BLaER1 treated with 17β-estradiol and CSF1 and Interleukin-3, amounts not matched to agents 10 nM and 100 nM (cell line): Measurements from ENCODE around the gene ATRN.
"Not testable (repeated sequence)": the region's sequence is repeated elsewhere in the genome, so short reads cannot be mapped to it uniquely, and the experiment has no call there.

ENCODE experiments used
- H3K27ac ChIP-seq, 11 experiments: shearing (Covaris generic); formaldehyde crosslinking; 2 replicates each; pipeline ENCODE4 v1.8.1; 2022
- H3K27me3 ChIP-seq, 11 experiments: shearing (Covaris generic); formaldehyde crosslinking; 2 replicates each; pipeline ENCODE4 v1.8.1; 2022
- H3K36me3 ChIP-seq, 11 experiments: shearing (Covaris generic); formaldehyde crosslinking; 2 replicates each; pipeline ENCODE4 v1.8.1; 2022
- H3K4me1 ChIP-seq, 10 experiments: shearing (Covaris generic); formaldehyde crosslinking; 2 replicates each; pipeline ENCODE4 v1.8.1; 2022
- H3K4me2 ChIP-seq, 11 experiments: shearing (Covaris generic); formaldehyde crosslinking; 2 replicates each; pipeline ENCODE4 v1.8.1; 2022
- H3K4me3 ChIP-seq, 10 experiments: shearing (Covaris generic); formaldehyde crosslinking; 2 replicates each; pipeline ENCODE4 v1.8.1; 2022
- H3K9ac ChIP-seq, 11 experiments: shearing (Covaris generic); formaldehyde crosslinking; 2 replicates each; pipeline ENCODE4 v1.8.1; 2022
- H3K9me3 ChIP-seq, 11 experiments: shearing (Covaris generic); formaldehyde crosslinking; replicated peaks in 1 of 11; 2 replicates each; pipeline ENCODE4 v1.8.1; 2022
- H4K20me1 ChIP-seq, 11 experiments: shearing (Covaris generic); formaldehyde crosslinking; 2 replicates each; pipeline ENCODE4 v1.8.1; 2022
- Cebpa-rat ChIP-seq, 11 experiments: shearing (Covaris generic); IDR thresholded peaks; 2 replicates each; pipeline ENCODE4 v1.8.1; 2022

ATRN gene

GRCh38 chr20:3521852-3522740, 51.3 kb downstream of the ATRN start:
- no peak overlapping the region for H3K27ac ChIP-seq
- no peaks in the 10 kb centered on the region for H3K4me1 ChIP-seq
- 0 out of 22 replicates have a peak, but pooled peaks cover 0 to 6% (median 0%) of the 10 kb centered on the region in 11 experiments for H4K20me1 ChIP-seq
- H3K4me3 ChIP-seq, result no peak overlapping the region
- H3K9ac ChIP-seq, result no peak overlapping the region
- H3K36me3 ChIP-seq, result peaks cover 11 to 42% (median 18%) of the 10 kb centered on the region in 11 experiments; a peak in 20 of 22 replicates
- H3K27me3 ChIP-seq, result no peaks in the 10 kb centered on the region
- no peak overlapping the region for H3K4me2 ChIP-seq
- peaks cover 34 to 54% (median 46%) of the 10 kb centered on the region in 11 experiments for H3K9me3 ChIP-seq
- TF ChIP-seq Cebpa-rat (IDR thresholded peaks at IDR 0.05), result no peak

GRCh38 chr20:3524696-3525095, 53.9 kb downstream of the ATRN start:
- not testable (repeated sequence) for H3K9ac ChIP-seq, H3K4me3 ChIP-seq, H3K27me3 ChIP-seq, H3K4me2 ChIP-seq, H3K27ac ChIP-seq, H4K20me1 ChIP-seq, H3K4me1 ChIP-seq
- H3K36me3 ChIP-seq, result peaks cover 11 to 38% (median 18%) of the 10 kb centered on the region in 11 experiments; a peak in 20 of 22 replicates
- peaks cover 34 to 54% (median 46%) of the 10 kb centered on the region in 11 experiments for H3K9me3 ChIP-seq

- no peak overlapping the region for H3K27ac ChIP-seq
Measured at GRCh38 chr20:3532089-3532615, 61.3 kb downstream of the ATRN start.

GRCh38 chr20:3537733-3538132, 66.9 kb downstream of the ATRN start:
- H3K4me3 ChIP-seq, H3K27ac ChIP-seq, H3K9ac ChIP-seq, H3K27me3 ChIP-seq, H3K4me2 ChIP-seq: not testable (repeated sequence)
- Histone ChIP-seq H4K20me1 (peaks cover 0 to 20% (median 0%) of the 10 kb centered on the region in 11 experiments; a peak in 6 of 22 replicates), H3K36me3 (peaks cover 20 to 59% (median 39%) of the 10 kb centered on the region in 11 experiments; a peak in 21 of 22 replicates), H3K9me3 (peaks cover 0 to 13% (median 8%) of the 10 kb centered on the region in 11 experiments; a peak in 12 of 22 replicates), H3K4me1 (peaks cover 0 to 19% (median 0%) of the 10 kb centered on the region in 10 experiments; a peak in 4 of 20 replicates)

More at GRCh38 chr20:3532089-3532615, 61.3 kb downstream of the ATRN start:
- no peak overlapping the region for H3K9ac ChIP-seq
- no peak for TF ChIP-seq Cebpa-rat (IDR thresholded peaks at IDR 0.05)
- no peak overlapping the region for H3K4me3 ChIP-seq
- no peaks in the 10 kb centered on the region for H3K27me3 ChIP-seq
- H3K4me1 ChIP-seq, result peaks cover 0 to 8% (median 0%) of the 10 kb centered on the region in 10 experiments; a peak in 2 of 20 replicates
- H4K20me1 ChIP-seq, result peaks cover 0 to 46% (median 0%) of the 10 kb centered on the region in 11 experiments; a peak in 7 of 22 replicates
- peaks cover 0 to 12% (median 7%) of the 10 kb centered on the region in 11 experiments; a peak in 12 of 22 replicates for H3K9me3 ChIP-seq
- peak overlapping the region in 1 of 11 experiments; percentile 30; a peak in 1 of 22 replicates for H3K4me2 ChIP-seq
- H3K36me3 ChIP-seq, result peaks cover 18 to 21% (median 21%) of the 10 kb centered on the region in 11 experiments; a peak in 21 of 22 replicates

- TF ChIP-seq Cebpa-rat (IDR thresholded peaks at IDR 0.05), result no peak
- peaks cover 0 to 19% (median 0%) of the 10 kb centered on the region in 10 experiments; a peak in 4 of 20 replicates for H3K4me1 ChIP-seq
- H3K27ac ChIP-seq, result no peak overlapping the region; a peak in 1 of 22 replicates
- peaks cover 0 to 13% (median 8%) of the 10 kb centered on the region in 11 experiments; a peak in 12 of 22 replicates for H3K9me3 ChIP-seq
- no peak overlapping the region for H3K9ac ChIP-seq
- peaks cover 23 to 74% (median 48%) of the 10 kb centered on the region in 11 experiments; a peak in 21 of 22 replicates for H3K36me3 ChIP-seq
- H3K4me2 ChIP-seq, result peak overlapping the region in 2 of 11 experiments; percentile 14 to 32; a peak in 2 of 22 replicates
- peaks cover 0 to 3% (median 0%) of the 10 kb centered on the region in 11 experiments; a peak in 2 of 22 replicates for H4K20me1 ChIP-seq
- H3K4me3 ChIP-seq, result no peak overlapping the region
- H3K27me3 ChIP-seq, result no peaks in the 10 kb centered on the region
Measured at GRCh38 chr20:3539311-3540107, 68.7 kb downstream of the ATRN start.

GRCh38 chr20:3541887-3542721, 71.3 kb downstream of the ATRN start:
- no peak overlapping the region for H3K9ac ChIP-seq
- 0 out of 22 replicates have a peak overlapping the region, but pooled peaks of 2 of the 11 experiments have one; percentile 7 to 11 for H3K4me2 ChIP-seq

GRCh38 chr20:3543901-3544507, 73.2 kb downstream of the ATRN start:
- no peak for TF ChIP-seq Cebpa-rat (IDR thresholded peaks at IDR 0.05)

More at GRCh38 chr20:3541887-3542721, 71.3 kb downstream of the ATRN start:
- 0 out of 22 replicates have a peak, but pooled peaks cover 0 to 3% (median 0%) of the 10 kb centered on the region in 11 experiments for H4K20me1 ChIP-seq
- TF ChIP-seq Cebpa-rat (IDR thresholded peaks at IDR 0.05), result no peak
- H3K36me3 ChIP-seq, result peaks cover 15 to 71% (median 43%) of the 10 kb centered on the region in 11 experiments; a peak in 19 of 22 replicates
- H3K27ac ChIP-seq, result no peak overlapping the region
- no peaks in the 10 kb centered on the region for H3K27me3 ChIP-seq
- H3K4me1 ChIP-seq, result peaks cover 0 to 19% (median 0%) of the 10 kb centered on the region in 10 experiments; a peak in 4 of 20 replicates
- no peak overlapping the region for H3K4me3 ChIP-seq
- peaks cover 0 to 2% (median 2%) of the 10 kb centered on the region in 11 experiments; a peak in 12 of 22 replicates for H3K9me3 ChIP-seq

More at GRCh38 chr20:3543901-3544507, 73.2 kb downstream of the ATRN start:
- H3K27me3 ChIP-seq, result no peaks in the 10 kb centered on the region
- H3K4me3 ChIP-seq, result no peak overlapping the region
- H3K9ac ChIP-seq, result no peak overlapping the region
- H3K9me3 ChIP-seq, result no peaks in the 10 kb centered on the region
- no peak overlapping the region for H3K27ac ChIP-seq
- no peak overlapping the region for H3K4me2 ChIP-seq
- H3K36me3 ChIP-seq, result peaks cover 26 to 78% (median 53%) of the 10 kb centered on the region in 11 experiments; a peak in 20 of 22 replicates
- 0 out of 22 replicates have a peak, but pooled peaks cover 0 to 3% (median 0%) of the 10 kb centered on the region in 11 experiments for H4K20me1 ChIP-seq
- H3K4me1 ChIP-seq, result peaks cover 0 to 17% (median 0%) of the 10 kb centered on the region in 10 experiments; a peak in 4 of 20 replicates
